ENCODE results near the gene VEPH1. TPM values are rescaled to one million over a fixed set of nuclear protein-coding genes. Genes with fewer than 3 reads are reported as not detected.

Gene VEPH1
- total RNA-seq, 2 donors from 2014 or later = 11.8 to 17.1 TPM

DNA sequence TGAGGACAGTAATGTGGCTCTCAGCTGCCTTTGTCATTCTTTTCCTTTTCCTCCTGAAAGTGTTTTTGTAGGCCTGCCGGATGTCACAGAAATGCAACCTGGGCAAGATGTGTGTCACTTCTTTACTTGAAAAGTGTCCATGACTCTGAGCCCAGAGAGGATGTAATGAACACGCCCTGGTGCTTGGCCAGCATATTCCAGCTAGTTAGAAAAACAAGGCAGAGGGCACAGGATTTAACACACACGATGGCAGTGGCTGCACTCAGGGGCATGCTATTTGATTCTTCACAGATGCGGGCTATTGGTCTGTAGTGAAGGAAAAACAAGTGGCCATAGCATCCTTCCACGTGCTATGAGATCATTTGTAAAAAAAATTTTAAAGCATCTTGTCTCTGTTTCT lies 96.8 kb downstream of the VEPH1 start:
- no peaks in the 10 kb centered on the region for H3K9me3 ChIP-seq (ENCODE audit: control insufficient read depth, low read length)
- H3K9ac ChIP-seq (ENCODE audit: extremely low read depth, low read length, poor library complexity, severe bottlenecking) = no peak overlapping the region
- Mint-ChIP-seq H3K4me3 (no peak overlapping the region), H3K4me1 (no peaks in the 10 kb centered on the region), H3K27ac (no peak overlapping the region), H3K36me3 (ENCODE audit: low read depth) (no peaks in the 10 kb centered on the region), H3K27me3 (ENCODE audit: insufficient read depth) (no peaks in the 10 kb centered on the region), H3K9me3 (no peaks in the 10 kb centered on the region)
- DNase-seq = no peak
- TF ChIP-seq, protein P1, sequence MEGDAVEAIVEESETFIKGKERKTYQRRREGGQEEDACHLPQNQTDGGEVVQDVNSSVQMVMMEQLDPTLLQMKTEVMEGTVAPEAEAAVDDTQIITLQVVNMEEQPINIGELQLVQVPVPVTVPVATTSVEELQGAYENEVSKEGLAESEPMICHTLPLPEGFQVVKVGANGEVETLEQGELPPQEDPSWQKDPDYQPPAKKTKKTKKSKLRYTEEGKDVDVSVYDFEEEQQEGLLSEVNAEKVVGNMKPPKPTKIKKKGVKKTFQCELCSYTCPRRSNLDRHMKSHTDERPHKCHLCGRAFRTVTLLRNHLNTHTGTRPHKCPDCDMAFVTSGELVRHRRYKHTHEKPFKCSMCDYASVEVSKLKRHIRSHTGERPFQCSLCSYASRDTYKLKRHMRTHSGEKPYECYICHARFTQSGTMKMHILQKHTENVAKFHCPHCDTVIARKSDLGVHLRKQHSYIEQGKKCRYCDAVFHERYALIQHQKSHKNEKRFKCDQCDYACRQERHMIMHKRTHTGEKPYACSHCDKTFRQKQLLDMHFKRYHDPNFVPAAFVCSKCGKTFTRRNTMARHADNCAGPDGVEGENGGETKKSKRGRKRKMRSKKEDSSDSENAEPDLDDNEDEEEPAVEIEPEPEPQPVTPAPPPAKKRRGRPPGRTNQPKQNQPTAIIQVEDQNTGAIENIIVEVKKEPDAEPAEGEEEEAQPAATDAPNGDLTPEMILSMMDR (conservative IDR thresholded peaks at IDR 0.05) = no peak
- 88 to 96% methylated on average over 5 of the region's 5 CpGs for WGBS, 2 experiments (ENCODE audit: insufficient coverage in 1 of 2, insufficient read length in 1 of 2)
- no peaks in the 10 kb centered on the region for H3K27me3 ChIP-seq (ENCODE audit: control insufficient read depth, insufficient read depth, low read length, poor library complexity, severe bottlenecking)
- H3K4me3 ChIP-seq (ENCODE audit: low read length) = no peak overlapping the region
- H3K36me3 ChIP-seq (ENCODE audit: control insufficient read depth, insufficient read depth, low read length) = no peaks in the 10 kb centered on the region
- H3K27ac ChIP-seq (ENCODE audit: low read depth, low read length) = no peak overlapping the region
- no peaks in the 10 kb centered on the region for H3K4me1 ChIP-seq (ENCODE audit: control insufficient read depth, insufficient read depth, low read length)

- H3K9me3 Mint-ChIP-seq = no peaks in the 10 kb centered on the region
- TF ChIP-seq, protein P1 (conservative IDR thresholded peaks at IDR 0.05) = no peak
- DNase-seq = no peak
- H3K27ac Mint-ChIP-seq = no peak overlapping the region
- H3K9ac ChIP-seq (ENCODE audit: extremely low read depth, low read length, poor library complexity, severe bottlenecking) = no peak overlapping the region
- no peaks in the 10 kb centered on the region for H3K27me3 ChIP-seq (ENCODE audit: control insufficient read depth, insufficient read depth, low read length, poor library complexity, severe bottlenecking)
- peaks cover 2% of the 10 kb centered on the region for H3K4me1 Mint-ChIP-seq
- 95 to 100% methylated on average over 2 of the region's 2 CpGs for whole genome bisulfite sequencing, 2 experiments (ENCODE audit: insufficient coverage in 1 of 2, insufficient read length in 1 of 2)
- no peak overlapping the region for H3K4me3 Mint-ChIP-seq
- no peak overlapping the region for H3K27ac ChIP-seq (ENCODE audit: low read depth, low read length)
- H3K9me3 ChIP-seq (ENCODE audit: control insufficient read depth, low read length) = no peaks in the 10 kb centered on the region
- no peaks in the 10 kb centered on the region for H3K36me3 Mint-ChIP-seq (ENCODE audit: low read depth)
- H3K4me3 ChIP-seq (ENCODE audit: low read length) = no peak overlapping the region
- H3K36me3 ChIP-seq (ENCODE audit: control insufficient read depth, insufficient read depth, low read length) = no peaks in the 10 kb centered on the region
- H3K4me1 ChIP-seq (ENCODE audit: control insufficient read depth, insufficient read depth, low read length) = no peaks in the 10 kb centered on the region
- no peaks in the 10 kb centered on the region for H3K27me3 Mint-ChIP-seq (ENCODE audit: insufficient read depth)
These were observed 97.8 kb downstream of the VEPH1 start for GRCh38 chr3:157405457-157405856.

DNA sequence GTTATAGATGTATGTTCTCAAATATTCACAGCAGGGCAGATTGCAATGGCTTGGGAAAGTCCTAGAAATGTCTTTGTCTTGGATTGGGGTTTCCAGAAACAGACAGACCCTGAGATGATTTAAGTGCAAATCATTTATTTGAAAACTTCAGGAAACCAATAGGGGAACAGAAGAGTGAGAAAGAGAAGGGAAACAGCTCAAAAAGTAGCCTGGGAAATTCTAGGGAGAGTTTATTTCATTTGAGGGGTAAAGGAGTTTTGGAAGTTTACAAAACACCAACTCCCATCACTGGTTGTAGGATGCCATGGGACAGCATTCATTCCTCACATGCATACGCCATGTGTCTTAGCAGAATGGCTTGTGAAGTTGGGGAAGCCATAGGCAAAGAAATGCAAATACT lies 98.8 kb downstream of the VEPH1 start:
- Histone ChIP-seq H3K36me3 (ENCODE audit: control insufficient read depth, insufficient read depth, low read length) (no peaks in the 10 kb centered on the region), H3K27me3 (ENCODE audit: control insufficient read depth, insufficient read depth, low read length, poor library complexity, severe bottlenecking) (no peaks in the 10 kb centered on the region), H3K4me1 (ENCODE audit: control insufficient read depth, insufficient read depth, low read length) (no peaks in the 10 kb centered on the region), H3K9ac (ENCODE audit: extremely low read depth, low read length, poor library complexity, severe bottlenecking) (no peak overlapping the region), H3K4me3 (ENCODE audit: low read length) (no peak overlapping the region), H3K9me3 (ENCODE audit: control insufficient read depth, low read length) (no peaks in the 10 kb centered on the region), H3K27ac (ENCODE audit: low read depth, low read length) (no peak overlapping the region)
- no peak overlapping the region for H3K27ac Mint-ChIP-seq
- 0% methylated on average over 1 of the region's 1 CpG for WGBS, 2 experiments (ENCODE audit: insufficient coverage in 1 of 2, insufficient read length in 1 of 2)
- DNase-seq = no peak
- no peak overlapping the region for H3K4me3 Mint-ChIP-seq
- no peaks in the 10 kb centered on the region for H3K27me3 Mint-ChIP-seq (ENCODE audit: insufficient read depth)
- H3K36me3 Mint-ChIP-seq (ENCODE audit: low read depth) = no peaks in the 10 kb centered on the region
- H3K9me3 Mint-ChIP-seq = no peaks in the 10 kb centered on the region
- H3K4me1 Mint-ChIP-seq = peaks cover 2% of the 10 kb centered on the region
- TF ChIP-seq, protein P1 (conservative IDR thresholded peaks at IDR 0.05) = no peak
